Stimulated activated CD8-positive, alpha-beta memory T cell treated with anti-CD3 and anti-CD28 coated beads, Interleukin-4, amount 100 ng/mL, for 24 hours (primary cell): ENCODE results near the gene NUSAP1.
"Not testable (repeated sequence)": the region's sequence is repeated elsewhere in the genome, so short reads cannot be mapped to it uniquely, and the experiment has no call there.

Experiments used
- DNase-seq: peaks from one replicate; pipeline ENCODE4 v3.0.0-alpha.2; 2020; ENCODE audit warnings: low read depth

Gene NUSAP1

GRCh38 chr15:41411441-41411840, 78.8 kb downstream of the NUSAP1 start:
- DNase-seq: no peak

DNA sequence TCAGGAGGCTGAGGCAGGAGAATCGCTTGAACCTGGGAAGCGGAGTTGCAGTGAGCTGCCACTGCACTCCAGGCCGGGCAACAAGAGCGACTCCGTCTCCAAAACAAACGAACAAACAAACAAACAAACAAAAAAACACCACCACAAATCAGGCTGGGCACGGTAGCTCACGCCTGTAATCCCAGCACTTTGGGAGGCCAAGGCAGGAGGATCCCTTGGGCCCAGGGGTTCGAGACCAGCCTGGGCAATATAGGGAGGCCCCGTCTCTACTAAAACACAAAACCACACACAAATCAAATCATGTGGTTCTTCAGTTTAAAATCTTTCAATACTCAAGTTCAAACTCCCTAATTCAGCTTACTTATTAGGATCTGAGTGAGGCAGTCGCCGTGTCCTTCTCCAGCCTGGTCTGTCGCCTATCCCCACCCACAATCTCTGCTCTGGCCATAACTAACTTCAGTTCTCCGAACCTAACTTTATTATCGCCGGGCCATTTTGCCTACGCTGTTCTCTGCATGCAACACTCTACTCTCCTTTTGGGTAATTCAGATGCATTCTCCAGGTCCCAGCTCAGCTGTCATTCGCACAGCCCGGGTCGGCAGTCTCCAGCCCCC, 83.6 kb downstream of the NUSAP1 start:
- DNase-seq: no peak

DNA sequence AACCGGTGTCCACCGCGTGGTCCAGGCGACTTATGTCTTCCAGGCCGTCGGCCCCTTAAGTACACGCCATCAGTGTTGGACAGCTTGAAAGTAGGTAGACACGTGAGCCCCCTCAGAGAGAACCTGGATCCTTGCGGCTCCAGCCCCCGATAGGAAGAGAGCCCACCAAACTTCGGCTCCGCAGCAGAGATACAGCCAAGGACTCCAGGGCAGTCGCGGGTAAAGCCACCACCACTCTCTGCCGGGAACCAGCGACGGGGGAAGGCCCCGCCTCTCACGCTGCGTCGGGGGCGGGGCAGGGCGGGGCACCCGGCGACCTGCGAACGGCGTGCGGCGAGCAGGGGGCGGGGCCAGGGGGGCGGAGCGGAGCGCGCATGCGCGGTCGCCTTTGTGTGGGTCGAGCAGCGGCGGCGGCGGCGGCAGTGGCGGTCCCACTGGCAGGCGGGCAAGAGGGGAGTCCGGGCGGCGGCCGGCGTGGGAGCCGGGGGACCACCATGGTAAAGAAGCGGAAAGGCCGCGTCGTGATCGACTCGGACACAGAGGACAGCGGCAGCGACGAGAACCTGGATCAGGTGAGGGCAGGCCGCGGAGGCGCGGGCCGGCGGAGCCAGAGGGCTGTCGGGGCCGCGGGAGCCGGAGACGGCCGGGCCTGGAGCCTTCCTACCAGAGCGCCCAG, 84.2 kb downstream of the NUSAP1 start, which contains the start of gene RTF1:
TSS of gene RTF1 (plus strand) at position 354 of the 676 bp plus-strand sequence. CDS start at position 375, 21 bp downstream.
- peak; percentile 96 for DNase-seq

DNA sequence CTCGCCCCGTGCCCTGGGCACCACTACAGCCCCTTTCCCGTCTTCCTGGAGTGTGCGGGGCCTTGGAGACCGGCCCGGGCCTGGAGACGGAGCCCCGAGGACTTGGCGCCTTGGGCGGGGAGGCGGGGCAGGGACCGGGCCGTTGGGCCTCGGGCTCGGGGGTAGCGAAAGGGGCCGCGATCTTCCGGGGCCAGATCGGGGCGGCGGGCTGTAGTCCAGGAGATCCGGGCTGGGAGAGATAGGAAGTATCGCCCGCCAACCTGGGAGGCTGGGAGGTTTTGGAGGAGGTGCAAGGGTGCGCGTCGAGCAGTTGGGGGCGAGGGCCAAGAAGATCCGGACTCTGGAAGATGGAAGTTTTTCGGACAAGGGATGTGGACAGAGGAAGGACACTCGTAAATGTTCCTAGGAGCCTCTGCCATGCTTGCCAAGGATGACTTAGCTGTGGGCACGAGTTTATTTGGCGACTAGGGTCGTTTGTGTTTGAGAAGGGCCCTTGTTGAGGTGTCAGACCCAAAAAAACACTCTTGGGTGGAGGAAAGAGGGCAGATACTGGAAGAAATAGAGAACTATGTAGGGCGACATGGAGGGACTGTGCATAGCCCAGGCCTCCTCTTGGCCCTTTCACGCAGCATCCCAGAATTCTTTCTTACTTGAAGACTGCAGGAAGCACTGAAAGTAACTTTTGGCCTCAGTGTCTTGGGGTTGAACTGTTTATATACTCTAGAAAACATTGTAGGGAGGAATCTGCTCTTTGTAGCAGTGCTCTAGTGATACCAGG, 84.9 kb downstream of the NUSAP1 start:
- DNase-seq: no peak

DNA sequence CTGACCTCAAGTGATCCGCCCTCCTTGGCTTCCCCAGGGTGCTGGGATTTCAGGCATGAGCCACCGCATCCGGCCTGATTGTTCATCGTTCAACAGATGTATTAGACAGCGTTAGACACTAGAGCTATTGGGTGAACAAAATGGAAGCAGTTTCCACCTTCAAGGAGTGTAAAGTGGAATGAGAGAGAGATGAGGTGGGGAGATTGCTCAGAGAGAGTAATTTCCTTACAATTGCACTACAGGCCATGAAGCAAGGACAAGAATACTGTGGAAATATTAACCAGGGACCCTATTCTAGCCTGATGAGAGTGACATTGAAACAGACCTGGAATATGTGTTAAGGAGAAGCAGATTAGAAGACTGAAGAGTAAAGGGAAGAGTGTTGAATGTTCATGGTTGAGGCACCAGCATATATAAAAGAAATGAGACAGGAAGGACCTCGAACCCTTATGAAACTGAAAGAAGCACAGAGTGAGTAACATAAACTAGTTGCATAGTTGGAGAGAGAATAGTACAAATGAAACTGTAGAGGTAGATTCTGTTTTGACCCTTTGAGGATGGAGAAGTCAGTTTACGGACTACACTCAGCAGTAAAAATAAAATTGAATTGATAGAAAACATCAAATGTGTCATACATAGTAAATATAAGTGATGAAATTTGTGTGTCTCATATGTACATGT, 91.4 kb downstream of the NUSAP1 start:
- no peak for DNase-seq

- no peak for DNase-seq
These were observed 92.1 kb downstream of the NUSAP1 start for GRCh38 chr15:41424809-41425208.

DNA sequence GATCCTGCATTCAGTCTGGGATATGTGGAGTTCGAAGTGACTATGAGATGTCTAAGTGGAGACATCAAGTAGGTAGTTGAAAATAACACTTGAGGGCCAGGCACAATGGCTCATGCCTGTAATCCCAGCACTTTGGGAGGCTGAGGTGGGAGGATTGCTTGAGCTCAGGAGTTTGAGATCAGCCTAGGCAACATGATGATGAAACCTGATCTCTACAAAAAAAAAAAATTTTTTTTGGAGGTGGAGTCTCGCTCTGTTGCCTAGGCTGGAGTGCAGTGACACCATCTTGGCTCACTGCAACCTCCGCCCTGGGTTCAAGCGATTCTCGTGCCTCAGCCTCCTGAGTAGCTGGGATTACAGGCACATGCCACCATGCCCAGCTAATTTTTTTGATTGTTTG, 93.2 kb downstream of the NUSAP1 start:
- DNase-seq: not testable (repeated sequence)

DNA sequence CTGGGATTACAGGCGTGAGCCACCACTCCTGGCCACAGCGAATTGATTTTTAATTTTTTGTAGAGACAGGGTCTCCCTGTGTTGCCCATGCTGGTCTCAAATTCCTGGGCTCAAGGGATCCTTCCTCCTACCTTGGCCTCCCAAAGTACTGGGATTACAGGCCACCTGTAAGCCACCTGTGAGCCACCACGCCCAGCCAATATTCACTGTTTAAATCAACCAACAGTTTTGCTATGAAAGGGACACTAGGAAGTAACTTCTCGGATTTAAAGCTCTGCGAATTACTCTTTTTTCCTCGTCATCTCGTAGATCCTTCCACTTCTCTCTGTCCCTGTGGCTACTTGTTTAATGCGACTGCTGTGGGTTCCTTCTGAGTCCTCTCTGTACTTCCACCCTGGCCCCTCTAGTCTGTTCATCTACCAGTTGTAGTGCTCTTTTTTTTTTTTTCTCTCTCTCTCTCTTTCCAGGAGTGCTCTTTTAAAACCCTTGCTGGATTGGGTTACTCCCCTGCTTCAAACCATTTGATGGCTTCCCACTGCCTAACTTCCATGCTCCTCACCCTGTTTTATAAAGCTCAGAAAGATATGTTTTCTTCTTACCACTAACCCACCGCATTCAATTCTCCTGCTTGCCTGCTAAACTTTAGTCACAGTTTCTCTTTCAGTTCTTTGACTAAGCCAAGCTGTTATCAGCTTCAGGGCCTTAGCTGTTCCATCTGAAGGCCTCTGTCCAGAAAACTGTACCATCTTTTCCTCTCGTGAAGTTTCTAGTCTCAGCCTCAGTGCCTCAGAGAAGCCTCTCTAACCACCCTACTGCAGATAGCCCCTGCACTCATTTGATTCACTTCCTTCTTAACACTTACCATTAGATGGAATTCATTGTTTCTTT, 96.6 kb downstream of the NUSAP1 start:
- no peak for DNase-seq
